Stimulated activated effector memory CD8-positive, alpha-beta T cell treated with anti-CD3 and anti-CD28 coated beads, Interleukin-12 subunit alpha, Interleukin-12 subunit beta, amount 100 ng/mL, for 72 hours (primary cell): ENCODE data around the gene RNF39.

Experiments
- ATAC-seq: fragments of 150-1000 bp; cut with Tn5 transposase; 2 replicates; pipeline ENCODE4 v1.10.0; 2021
- DNase-seq, 2 donors: peaks; one replicate each; pipeline ENCODE4 v3.0.0; 2021 to 2022; ENCODE audit warnings: low spot score in 2 of 2
- H3K27ac Mint-ChIP-seq: one replicate; pipeline ENCODE4 v1.8.0; 2022; ENCODE audit warnings: mild to moderate bottlenecking, mixed read lengths
- H3K36me3 Mint-ChIP-seq: one replicate; pipeline ENCODE4 v1.8.0; 2022; ENCODE audit warnings: mild to moderate bottlenecking, mixed read lengths
- H3K4me1 Mint-ChIP-seq: one replicate; pipeline ENCODE4 v1.8.0; 2022; ENCODE audit warnings: mixed read lengths
- H3K4me3 Mint-ChIP-seq: one replicate; pipeline ENCODE4 v1.8.0; 2022; ENCODE audit warnings: mild to moderate bottlenecking, mixed read lengths
- H3K9me3 Mint-ChIP-seq: one replicate; pipeline ENCODE4 v1.8.0; 2022; ENCODE audit warnings: mixed read lengths

The RNF39 gene

DNA sequence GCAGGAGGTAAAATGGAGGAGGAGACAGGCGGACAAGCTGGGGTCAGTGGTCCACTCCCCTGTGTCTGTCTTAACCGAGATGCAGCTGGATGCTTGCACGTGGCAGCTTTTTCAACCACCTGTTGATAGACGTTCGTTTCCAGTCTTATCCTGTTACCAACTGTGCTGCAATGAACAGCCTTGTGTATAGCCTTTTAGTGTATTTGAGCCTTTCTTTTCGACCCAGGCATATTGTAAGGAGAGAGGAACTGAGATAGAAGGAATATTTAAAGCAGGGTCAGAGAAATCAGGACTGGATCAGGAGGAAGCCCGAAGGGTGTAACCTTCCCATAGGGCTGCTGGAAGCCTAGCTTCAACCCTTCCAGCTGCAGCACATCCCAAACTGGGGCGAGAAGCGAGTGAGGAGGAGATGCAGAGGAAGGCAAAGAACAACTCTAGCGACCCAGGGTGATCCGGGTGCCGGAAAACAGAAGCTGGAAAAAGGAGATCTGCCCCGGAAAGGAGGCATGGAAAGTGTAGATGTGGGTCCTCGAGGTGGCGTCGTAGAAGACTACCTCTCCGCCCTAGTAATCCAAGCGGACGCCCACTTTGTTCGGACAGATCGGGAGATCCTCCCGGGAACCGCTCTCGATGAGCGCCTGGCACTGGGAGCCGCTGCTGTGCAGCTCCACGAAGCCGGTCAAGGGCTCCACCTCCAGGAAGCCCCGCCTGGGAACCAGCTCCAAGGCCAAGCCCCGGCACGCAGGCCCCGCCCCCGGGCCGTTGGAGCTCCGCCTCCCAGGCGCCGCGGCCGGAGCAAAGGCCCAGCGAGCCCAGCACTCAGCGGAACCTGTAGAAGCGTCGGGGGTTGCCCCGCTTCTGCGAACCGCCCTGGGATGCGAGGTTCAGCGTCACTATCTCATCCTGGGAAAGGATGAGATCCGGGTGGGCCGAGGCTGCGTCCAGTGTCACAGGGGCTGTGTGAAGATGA, 26.2 kb upstream of the RNF39 start:
- no peak overlapping the region for H3K27ac Mint-ChIP-seq
- peak; percentile 78 for ATAC-seq
- peak overlapping the region; percentile 70 for H3K4me3 Mint-ChIP-seq
- peak; percentile 63 to 79 for DNase-seq
- peaks cover 35% of the 10 kb centered on the region for H3K4me1 Mint-ChIP-seq
- H3K36me3 Mint-ChIP-seq = no peaks in the 10 kb centered on the region
- no peaks in the 10 kb centered on the region for H3K9me3 Mint-ChIP-seq

DNA sequence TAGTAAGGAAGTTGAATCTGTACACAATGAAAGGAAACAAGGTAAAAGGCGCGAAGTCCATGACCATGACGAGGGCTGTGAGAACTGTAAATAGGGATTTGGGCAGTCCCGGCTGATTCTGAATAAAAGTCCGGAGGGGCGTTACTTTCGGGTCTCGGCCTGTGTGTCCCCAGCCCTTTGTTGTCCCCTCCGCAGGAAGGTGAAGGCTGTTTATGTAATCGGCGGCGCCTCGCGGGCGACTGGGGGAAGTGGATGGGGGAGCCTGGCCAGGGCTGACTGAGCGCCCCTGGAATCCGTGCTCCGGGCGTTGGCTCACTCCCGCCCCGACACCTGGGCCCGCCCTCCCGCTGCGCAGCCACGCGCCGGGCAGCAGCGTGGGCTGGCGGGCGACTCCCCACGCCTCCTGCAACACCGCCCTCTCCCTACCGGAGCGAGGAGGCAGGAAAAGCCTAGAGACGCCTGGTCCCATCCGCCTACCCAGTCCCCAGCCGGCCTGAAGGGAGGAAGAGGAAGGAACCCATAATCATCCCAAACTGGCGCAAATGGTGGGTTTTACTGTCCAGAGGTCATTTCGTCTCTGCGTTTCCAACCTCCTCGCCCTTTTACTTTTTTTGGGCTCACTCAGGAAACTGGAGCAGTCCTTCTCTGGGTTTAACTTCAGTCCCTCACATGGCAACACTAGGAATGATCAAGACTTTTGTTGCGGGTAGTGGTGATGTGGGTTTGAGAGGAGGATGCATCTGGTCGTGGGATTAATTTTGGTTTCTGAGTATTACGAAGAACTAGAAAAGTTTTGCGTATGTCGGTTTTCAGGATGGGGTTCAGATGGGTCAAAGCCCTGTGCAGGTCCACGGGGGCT, 25.2 kb upstream of the RNF39 start:
- ATAC-seq = no peak
- peaks cover 35% of the 10 kb centered on the region for H3K4me1 Mint-ChIP-seq
- no peak overlapping the region for H3K27ac Mint-ChIP-seq
- H3K36me3 Mint-ChIP-seq = no peaks in the 10 kb centered on the region
- H3K9me3 Mint-ChIP-seq = no peaks in the 10 kb centered on the region
- peak overlapping the region; percentile 70 for H3K4me3 Mint-ChIP-seq
- no peak for DNase-seq

GRCh38 chr6:30100154-30100553, 24.6 kb upstream of the RNF39 start:
- Mint-ChIP-seq H3K4me3 (peak overlapping the region; percentile 70), H3K36me3 (no peaks in the 10 kb centered on the region), H3K9me3 (no peaks in the 10 kb centered on the region), H3K4me1 (peaks cover 35% of the 10 kb centered on the region), H3K27ac (no peak overlapping the region)
- ATAC-seq (no peak), DNase-seq (no peak)

DNA sequence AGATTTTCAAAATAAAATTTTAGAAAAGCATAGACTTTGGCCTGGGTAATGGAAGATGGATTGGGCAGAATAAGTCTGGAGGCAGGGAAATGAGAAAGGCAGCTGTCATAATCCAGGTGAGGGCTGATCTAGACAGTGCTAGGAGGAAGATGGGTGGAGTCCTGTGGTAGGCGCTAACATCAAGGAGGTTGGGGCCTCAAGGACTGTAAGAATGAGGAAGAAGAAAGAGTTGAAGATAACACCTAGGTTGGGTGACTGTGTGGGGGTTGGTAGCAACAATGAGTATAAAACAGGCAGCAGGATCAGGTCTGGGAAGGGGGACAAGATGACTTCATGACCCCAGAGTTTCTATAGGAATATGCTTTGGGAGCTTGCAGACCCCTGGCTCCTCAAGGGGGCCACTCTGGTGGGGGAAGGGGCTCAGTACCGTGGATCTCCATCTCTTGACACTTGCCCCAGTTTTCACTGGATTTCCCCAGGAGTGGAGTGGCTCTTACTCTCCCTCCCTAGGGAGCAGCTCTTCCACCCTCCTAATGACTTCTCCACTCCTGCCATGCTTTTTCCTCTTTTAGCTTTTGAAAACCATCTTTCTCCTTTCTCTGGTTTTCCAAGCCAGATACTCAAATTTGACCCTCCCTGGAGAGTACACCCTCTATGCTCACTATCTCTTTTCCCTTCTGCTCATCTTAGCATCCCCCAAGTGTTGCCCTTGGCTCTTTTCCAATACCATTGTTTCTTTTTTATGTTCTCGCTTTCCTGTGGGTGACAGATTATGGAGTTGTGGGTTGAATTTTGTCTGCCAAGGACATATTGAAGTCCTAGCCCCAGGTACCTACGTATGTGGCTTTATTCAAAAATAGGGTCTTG, 22.6 kb upstream of the RNF39 start:
- Mint-ChIP-seq H3K4me1 (peaks cover 28% of the 10 kb centered on the region), H3K27ac (no peak overlapping the region), H3K4me3 (no peak overlapping the region), H3K36me3 (no peaks in the 10 kb centered on the region), H3K9me3 (no peaks in the 10 kb centered on the region)
- ATAC-seq (no peak), DNase-seq (no peak)

GRCh38 chr6:30096829-30097228, 21.3 kb upstream of the RNF39 start:
- Mint-ChIP-seq H3K27ac (no peak overlapping the region), H3K36me3 (no peaks in the 10 kb centered on the region), H3K4me1 (peaks cover 18% of the 10 kb centered on the region), H3K9me3 (no peaks in the 10 kb centered on the region), H3K4me3 (no peak overlapping the region)
- DNase-seq (no peak), ATAC-seq (no peak)

DNA sequence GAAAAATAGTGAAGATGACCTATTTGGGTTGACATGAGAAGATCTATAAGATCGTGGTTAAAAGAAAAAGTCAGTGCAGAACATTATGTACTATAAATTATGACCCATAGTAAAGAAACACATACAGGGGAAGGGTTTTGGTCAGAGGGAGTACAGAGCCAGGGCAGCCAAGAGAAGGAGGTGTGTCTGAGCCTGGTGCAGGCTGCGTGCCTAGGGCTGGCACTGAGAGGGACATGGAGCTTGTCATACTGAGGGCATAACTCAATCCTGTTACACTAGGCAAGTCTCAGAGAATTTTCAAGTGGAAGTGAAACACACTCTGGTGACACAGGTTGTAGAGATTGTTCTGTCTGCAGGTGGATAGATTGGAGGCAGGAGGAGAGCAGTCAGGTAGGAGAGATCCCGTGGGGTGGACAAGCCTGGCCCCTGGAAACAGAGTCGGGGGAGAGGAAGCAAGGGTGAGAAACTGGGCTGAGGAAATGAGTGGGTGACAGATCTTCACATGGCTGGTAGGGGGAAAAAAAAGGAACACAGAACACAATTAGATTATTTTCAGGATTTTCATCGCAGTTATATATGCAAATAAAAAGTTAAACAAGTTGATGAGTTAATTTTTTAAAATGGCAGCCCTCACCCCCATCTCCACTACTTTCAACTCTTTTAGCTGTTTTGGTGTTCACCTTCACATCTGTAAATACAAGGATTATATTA, 18.5 kb upstream of the RNF39 start:
- peak; percentile 28 for ATAC-seq
- DNase-seq = no peak
- Mint-ChIP-seq H3K9me3 (no peaks in the 10 kb centered on the region), H3K4me1 (peaks cover 5% of the 10 kb centered on the region), H3K36me3 (no peaks in the 10 kb centered on the region), H3K4me3 (no peak overlapping the region), H3K27ac (no peak overlapping the region)

DNA sequence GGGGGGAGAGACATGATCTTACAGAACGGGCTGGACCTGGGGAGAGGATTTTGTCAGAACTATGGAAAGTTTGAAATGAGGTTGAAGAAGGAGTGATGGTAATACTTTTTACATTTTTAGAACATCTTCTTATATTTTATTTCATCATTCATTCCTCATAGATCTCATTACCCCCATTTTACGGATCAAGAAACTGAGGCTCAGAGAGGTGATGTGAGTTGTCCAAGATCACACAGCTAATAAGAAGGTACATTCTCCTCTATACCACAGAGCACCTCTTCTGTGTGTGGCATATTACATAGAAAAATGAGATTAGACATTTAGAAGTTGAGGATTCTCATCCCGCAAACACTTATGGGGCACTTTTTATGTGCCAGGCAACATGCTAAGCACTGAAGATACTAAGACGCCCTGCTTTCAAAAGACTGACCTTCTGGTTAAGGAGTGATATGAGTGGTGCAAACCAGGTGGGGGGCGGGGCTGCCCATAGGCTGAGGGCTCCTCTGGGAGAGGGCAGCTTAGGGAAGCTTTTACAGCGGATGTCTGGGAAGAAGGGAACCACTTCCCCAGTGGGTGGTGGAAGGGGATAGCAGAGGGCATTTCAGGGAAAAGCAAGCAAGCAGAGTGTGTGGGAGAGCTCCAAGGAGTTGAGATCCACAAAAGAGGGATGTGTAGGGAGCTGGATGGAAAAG, 17.4 kb upstream of the RNF39 start:
- no peak for ATAC-seq
- H3K4me1 Mint-ChIP-seq = peaks cover 5% of the 10 kb centered on the region
- no peak for DNase-seq
- H3K36me3 Mint-ChIP-seq = no peaks in the 10 kb centered on the region
- H3K27ac Mint-ChIP-seq = no peak overlapping the region
- H3K9me3 Mint-ChIP-seq = no peaks in the 10 kb centered on the region
- H3K4me3 Mint-ChIP-seq = no peak overlapping the region

- DNase-seq (no peak), ATAC-seq (peak; percentile 65)
- H3K4me1 Mint-ChIP-seq = peaks cover 5% of the 10 kb centered on the region
- H3K36me3 Mint-ChIP-seq = no peaks in the 10 kb centered on the region
- no peak overlapping the region for H3K27ac Mint-ChIP-seq
- no peaks in the 10 kb centered on the region for H3K9me3 Mint-ChIP-seq
- no peak overlapping the region for H3K4me3 Mint-ChIP-seq
Observed at GRCh38 chr6:30091577-30092381, 16.2 kb upstream of the RNF39 start.

DNA sequence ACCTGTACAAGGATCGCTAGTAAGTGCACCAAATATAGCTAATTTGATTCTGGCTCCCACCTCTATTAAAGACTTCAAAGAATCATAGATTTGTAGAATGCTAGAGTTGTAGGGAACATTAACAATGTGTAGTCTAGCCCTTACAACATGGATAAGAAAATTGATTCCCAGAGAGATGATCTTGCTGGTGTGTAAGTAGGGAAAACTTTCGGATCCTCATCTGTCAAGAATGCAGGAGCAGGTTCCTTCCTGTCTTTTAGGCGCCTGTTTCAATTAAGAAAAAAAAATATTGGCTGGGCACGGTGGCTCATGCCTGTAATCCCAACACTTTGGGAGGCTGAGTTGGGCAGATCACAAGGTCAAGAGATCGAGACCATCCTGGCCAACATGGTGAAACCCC, 12.3 kb upstream of the RNF39 start:
- DNase-seq (no peak), ATAC-seq (no peak)
- H3K36me3 Mint-ChIP-seq = no peaks in the 10 kb centered on the region
- H3K27ac Mint-ChIP-seq = no peak overlapping the region
- peaks cover 5% of the 10 kb centered on the region for H3K4me1 Mint-ChIP-seq
- no peaks in the 10 kb centered on the region for H3K9me3 Mint-ChIP-seq
- H3K4me3 Mint-ChIP-seq = no peak overlapping the region

DNA sequence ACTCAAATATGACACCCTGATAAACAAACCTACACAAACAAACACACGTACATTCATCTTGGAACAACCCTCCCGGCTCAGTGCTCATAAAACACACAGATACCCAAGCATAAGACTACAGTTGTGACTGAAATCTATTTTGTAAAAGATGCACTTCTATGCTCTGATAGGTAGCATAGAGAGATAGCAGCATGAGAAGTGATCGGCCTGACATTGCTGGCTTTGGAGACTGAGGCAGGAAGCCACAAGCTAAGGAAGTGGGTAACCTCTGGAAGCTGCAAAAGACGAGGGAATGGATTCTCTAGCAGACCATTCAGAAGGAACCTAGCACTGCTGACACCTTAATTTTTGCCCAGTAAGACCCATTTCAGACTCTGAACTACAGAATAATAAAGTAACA, 1.6 kb upstream of the RNF39 start:
- Mint-ChIP-seq H3K36me3 (no peaks in the 10 kb centered on the region), H3K27ac (no peak overlapping the region), H3K9me3 (no peaks in the 10 kb centered on the region), H3K4me3 (no peak overlapping the region), H3K4me1 (peaks cover 49% of the 10 kb centered on the region)
- DNase-seq = no peak
- ATAC-seq = no peak

GRCh38 chr6:30075790-30076732, 492 bp upstream of the RNF39 start:
- Mint-ChIP-seq H3K36me3 (no peaks in the 10 kb centered on the region), H3K4me1 (peaks cover 57% of the 10 kb centered on the region), H3K9me3 (no peaks in the 10 kb centered on the region), H3K4me3 (peak overlapping the region; percentile 57), H3K27ac (no peak overlapping the region)
- no peak for ATAC-seq
- peak in 1 of 2 donors; percentile 55 for DNase-seq

GRCh38 chr6:30074331-30075093, 1.1 kb downstream of the RNF39 start:
- DNase-seq (no peak), ATAC-seq (no peak)
- Mint-ChIP-seq H3K4me3 (peak overlapping the region; percentile 57), H3K36me3 (peaks cover 9% of the 10 kb centered on the region), H3K4me1 (peaks cover 68% of the 10 kb centered on the region), H3K9me3 (no peaks in the 10 kb centered on the region), H3K27ac (no peak overlapping the region)
